Neural cell (in vitro differentiated cells): ENCODE data around the gene ITGAE. TPM values are rescaled to one million over a fixed set of nuclear protein-coding genes. Genes with fewer than 3 reads are reported as not detected.

Source experiments
- H2AFZ ChIP-seq: fragments of 200-600, 300-800 bp; sonication (generic), shearing (Covaris generic); 2 replicates; pipeline ENCODE4 v1.6.0; 2014; ENCODE audit warnings: low read depth, mild to moderate bottlenecking, antibody characterized with exemption, low read length, moderate library complexity
- H3F3A ChIP-seq: fragments of 200-600 bp; shearing (Covaris generic); 2 replicates; pipeline ENCODE4 v1.6.1; 2016; ENCODE audit warnings: mild to moderate bottlenecking, moderate library complexity, mixed read lengths, antibody characterized with exemption, low read length; ENCODE audit not compliant: insufficient read depth, poor library complexity, severe bottlenecking
- H3K27ac ChIP-seq: fragments of 200-600, 300-800 bp; sonication (generic), shearing (Covaris generic); 2 replicates; pipeline ENCODE4 v1.5.1; 2014; ENCODE audit warnings: mild to moderate bottlenecking, low read length, moderate library complexity
- H3K27me3 ChIP-seq: fragments of 300-800, 200-600 bp; sonication (generic), shearing (Covaris generic); 2 replicates; pipeline ENCODE4 v1.6.0; 2014; ENCODE audit warnings: mild to moderate bottlenecking, low read depth, low read length, moderate library complexity; ENCODE audit not compliant: insufficient read depth
- H3K36me3 ChIP-seq: fragments of 300-800, 200-600 bp; sonication (generic), shearing (Covaris generic); 2 replicates; pipeline ENCODE4 v1.5.1; 2014; ENCODE audit warnings: mild to moderate bottlenecking, antibody characterized with exemption, low read length, moderate library complexity; ENCODE audit not compliant: insufficient read depth
- H3K4me2 ChIP-seq: fragments of 300-800, 200-600 bp; sonication (generic), shearing (Covaris generic); 2 replicates; pipeline ENCODE4 v1.6.0; 2014; ENCODE audit warnings: mild to moderate bottlenecking, low read length
- H3K4me3 ChIP-seq: fragments of 300-800, 200-600 bp; sonication (generic), shearing (Covaris generic); 2 replicates; pipeline ENCODE4 v1.5.1; 2014; ENCODE audit warnings: mild to moderate bottlenecking, low read length, moderate library complexity
- H3K79me2 ChIP-seq: fragments of 200-600 bp; shearing (Covaris generic); replicated peaks from 2 replicates; pipeline ENCODE4 v1.6.0; 2014; ENCODE audit warnings: mild to moderate bottlenecking, low read length, moderate library complexity; ENCODE audit not compliant: insufficient read depth
- H3K9ac ChIP-seq: fragments of 300-800, 200-600 bp; sonication (generic), shearing (Covaris generic); 2 replicates; pipeline ENCODE4 v1.6.1; 2016; ENCODE audit warnings: mild to moderate bottlenecking, low read length, mixed read lengths
- H3K9me2 ChIP-seq: fragments of 200-600 bp; shearing (Covaris generic); 2 replicates; pipeline ENCODE4 v1.6.1; 2016; ENCODE audit warnings: mild to moderate bottlenecking, low read length, mixed read lengths; ENCODE audit not compliant: insufficient read depth
- H3K9me3 ChIP-seq: fragments of 200-600, 300-800 bp; sonication (generic), shearing (Covaris generic); 2 replicates; pipeline ENCODE4 v1.6.1; 2016; ENCODE audit warnings: mild to moderate bottlenecking, mixed run types, low read length, moderate library complexity, mixed read lengths
- H4K20me1 ChIP-seq: fragments of 200-600 bp; shearing (Covaris generic); 2 replicates; pipeline ENCODE4 v1.6.1; 2016; ENCODE audit warnings: mild to moderate bottlenecking, mixed run types; ENCODE audit not compliant: insufficient read depth
- CTCF ChIP-seq: fragments of 450-650 bp; IDR thresholded peaks from 2 replicates; pipeline ENCODE4 v1.5.1; 2014; ENCODE audit warnings: antibody characterized with exemption, mild to moderate bottlenecking, moderate library complexity; ENCODE audit not compliant: poor library complexity, severe bottlenecking
- EP300 ChIP-seq: fragments of 450-650 bp; conservative IDR thresholded peaks from 2 replicates; pipeline ENCODE4 v1.6.1; 2014; ENCODE audit warnings: antibody characterized with exemption, mild to moderate bottlenecking, moderate library complexity; ENCODE audit not compliant: poor library complexity, severe bottlenecking
- EZH2 ChIP-seq: fragments of 200-600, 300-800 bp; shearing (Covaris generic), sonication (generic); IDR thresholded peaks from 2 replicates; pipeline ENCODE4 v1.6.1; 2014; ENCODE audit warnings: antibody characterized with exemption, low read length, borderline replicate concordance, mild to moderate bottlenecking; ENCODE audit not compliant: insufficient read depth, poor library complexity, severe bottlenecking
- MXI1 ChIP-seq: fragments of 450-650 bp; conservative IDR thresholded peaks from 2 replicates; pipeline ENCODE4 v1.6.1; 2014; ENCODE audit warnings: antibody characterized with exemption, mild to moderate bottlenecking; ENCODE audit not compliant: poor library complexity, severe bottlenecking
- POLR2AphosphoS5 ChIP-seq: IDR thresholded peaks from 2 replicates; pipeline ENCODE4 v1.6.1; 2012
- RAD21 ChIP-seq: fragments of 450-650 bp; conservative IDR thresholded peaks from 2 replicates; pipeline ENCODE4 v1.6.1; 2014; ENCODE audit warnings: antibody characterized with exemption, mild to moderate bottlenecking, moderate library complexity
- SMC3 ChIP-seq: fragments of 450-650 bp; conservative IDR thresholded peaks from 2 replicates; pipeline ENCODE4 v1.6.1; 2014; ENCODE audit warnings: antibody characterized with exemption, mild to moderate bottlenecking, moderate library complexity; ENCODE audit not compliant: poor library complexity
- TAF1 ChIP-seq: IDR thresholded peaks from 2 replicates; pipeline ENCODE4 v1.6.1; 2012; ENCODE audit warnings: low read depth
- polyA plus RNA-seq: library from polyadenylated mRNA; depleted of rRNA; stranded (reverse); fragments of >200 nt; gene quantifications from 2 replicates; pipeline ENCODE4 v1.2.3, GENCODE V29; 2014
- TF ChIP-seq, protein P1 (sequence below): IDR thresholded peaks from 2 replicates; pipeline ENCODE4 v1.6.1; 2012; ENCODE audit warnings: borderline replicate concordance

ITGAE gene
- polyA plus RNA-seq, 1 donor from 2014 or later, result 169 TPM

DNA sequence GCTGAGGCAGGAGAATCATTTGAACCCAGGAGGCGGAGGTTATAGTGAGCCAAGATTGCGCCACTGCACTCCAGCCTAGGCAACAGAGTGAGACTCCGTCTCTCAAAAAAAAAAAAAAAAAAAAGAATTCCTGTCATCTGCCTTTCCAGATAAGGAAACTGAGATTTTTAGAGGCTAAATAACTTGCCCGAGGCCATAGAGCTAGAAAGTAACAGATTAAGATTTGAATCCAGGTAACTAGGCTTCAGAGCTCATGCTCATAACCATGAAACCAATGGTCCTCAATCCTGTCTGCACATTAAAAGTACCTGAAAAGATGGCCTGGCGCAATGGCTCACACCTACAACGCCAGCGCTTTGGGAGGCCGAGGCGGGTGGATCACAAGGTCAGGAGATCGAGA lies 35.6 kb upstream of the ITGAE start:
- peaks cover 4% of the 10 kb centered on the region for H3K36me3 ChIP-seq
- H3K4me2 ChIP-seq, result no peak overlapping the region
- no peaks in the 10 kb centered on the region for H3K9me3 ChIP-seq
- H3K9ac ChIP-seq, result no peak overlapping the region
- no peak overlapping the region for H3K27ac ChIP-seq
- H3K4me3 ChIP-seq, result no peak overlapping the region
- peaks cover 25% of the 10 kb centered on the region for H3K79me2 ChIP-seq
- H3K9me2 ChIP-seq, result no peaks in the 10 kb centered on the region
- TF ChIP-seq RAD21, result no peak
- TF ChIP-seq TAF1, result no peak
- TF ChIP-seq CTCF, result no peak
- TF ChIP-seq, protein P1, sequence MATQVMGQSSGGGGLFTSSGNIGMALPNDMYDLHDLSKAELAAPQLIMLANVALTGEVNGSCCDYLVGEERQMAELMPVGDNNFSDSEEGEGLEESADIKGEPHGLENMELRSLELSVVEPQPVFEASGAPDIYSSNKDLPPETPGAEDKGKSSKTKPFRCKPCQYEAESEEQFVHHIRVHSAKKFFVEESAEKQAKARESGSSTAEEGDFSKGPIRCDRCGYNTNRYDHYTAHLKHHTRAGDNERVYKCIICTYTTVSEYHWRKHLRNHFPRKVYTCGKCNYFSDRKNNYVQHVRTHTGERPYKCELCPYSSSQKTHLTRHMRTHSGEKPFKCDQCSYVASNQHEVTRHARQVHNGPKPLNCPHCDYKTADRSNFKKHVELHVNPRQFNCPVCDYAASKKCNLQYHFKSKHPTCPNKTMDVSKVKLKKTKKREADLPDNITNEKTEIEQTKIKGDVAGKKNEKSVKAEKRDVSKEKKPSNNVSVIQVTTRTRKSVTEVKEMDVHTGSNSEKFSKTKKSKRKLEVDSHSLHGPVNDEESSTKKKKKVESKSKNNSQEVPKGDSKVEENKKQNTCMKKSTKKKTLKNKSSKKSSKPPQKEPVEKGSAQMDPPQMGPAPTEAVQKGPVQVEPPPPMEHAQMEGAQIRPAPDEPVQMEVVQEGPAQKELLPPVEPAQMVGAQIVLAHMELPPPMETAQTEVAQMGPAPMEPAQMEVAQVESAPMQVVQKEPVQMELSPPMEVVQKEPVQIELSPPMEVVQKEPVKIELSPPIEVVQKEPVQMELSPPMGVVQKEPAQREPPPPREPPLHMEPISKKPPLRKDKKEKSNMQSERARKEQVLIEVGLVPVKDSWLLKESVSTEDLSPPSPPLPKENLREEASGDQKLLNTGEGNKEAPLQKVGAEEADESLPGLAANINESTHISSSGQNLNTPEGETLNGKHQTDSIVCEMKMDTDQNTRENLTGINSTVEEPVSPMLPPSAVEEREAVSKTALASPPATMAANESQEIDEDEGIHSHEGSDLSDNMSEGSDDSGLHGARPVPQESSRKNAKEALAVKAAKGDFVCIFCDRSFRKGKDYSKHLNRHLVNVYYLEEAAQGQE, result no peak
- TF ChIP-seq MXI1, result no peak
- TF ChIP-seq SMC3, result no peak
- no peak for TF ChIP-seq EP300
- TF ChIP-seq EZH2, result no peak
- no peak for TF ChIP-seq POLR2AphosphoS5
- no peak overlapping the region for H2AFZ ChIP-seq
- no peaks in the 10 kb centered on the region for H3K27me3 ChIP-seq
- no peaks in the 10 kb centered on the region for H4K20me1 ChIP-seq
- H3F3A ChIP-seq, result no peaks in the 10 kb centered on the region

GRCh38 chr17:3835410-3836229 lies 34.6 kb upstream of the ITGAE start:
- Histone ChIP-seq H3K27ac (no peak overlapping the region), H3F3A (no peaks in the 10 kb centered on the region), H3K79me2 (peaks cover 22% of the 10 kb centered on the region), H3K4me3 (no peak overlapping the region), H3K4me2 (no peak overlapping the region), H4K20me1 (no peaks in the 10 kb centered on the region), H3K36me3 (peaks cover 4% of the 10 kb centered on the region), H3K9me2 (no peaks in the 10 kb centered on the region), H3K9ac (no peak overlapping the region), H2AFZ (no peak overlapping the region), H3K27me3 (no peaks in the 10 kb centered on the region), H3K9me3 (no peaks in the 10 kb centered on the region)
- TF ChIP-seq POLR2AphosphoS5 (no peak), TAF1 (no peak), SMC3 (no peak), CTCF (no peak), MXI1 (no peak), EZH2 (no peak), RAD21 (no peak), EP300 (no peak)
